ENCODE data around the gene JPH4.

JPH4 gene

GRCh38 chr14:23609001-23609400 lies 30.4 kb upstream of the JPH4 start:
- no peak overlapping the region for H3K4me3 ChIP-seq (ENCODE audit: low read length)
- TF ChIP-seq CTCF (conservative IDR thresholded peaks at IDR 0.05; ENCODE audit: low read depth, low read length), result no peak
- DNase-seq (ENCODE audit: low read depth), result no peak

GRCh38 chr14:23608454-23608853 lies 29.9 kb upstream of the JPH4 start:
- no peak overlapping the region for H3K4me3 ChIP-seq (ENCODE audit: low read length)
- DNase-seq (ENCODE audit: low read depth), result no peak
- TF ChIP-seq CTCF (conservative IDR thresholded peaks at IDR 0.05; ENCODE audit: low read depth, low read length), result no peak

- DNase-seq (ENCODE audit: low read depth), result no peak
- H3K4me3 ChIP-seq (ENCODE audit: low read length), result no peak overlapping the region
- no peak for TF ChIP-seq CTCF (conservative IDR thresholded peaks at IDR 0.05; ENCODE audit: low read depth, low read length)
These were observed 27.5 kb upstream of the JPH4 start for GRCh38 chr14:23605931-23606585.

- no peak for DNase-seq (ENCODE audit: low read depth)
- no peak overlapping the region for H3K4me3 ChIP-seq (ENCODE audit: low read length)
- no peak for TF ChIP-seq CTCF (conservative IDR thresholded peaks at IDR 0.05; ENCODE audit: low read depth, low read length)
These were observed 26.1 kb upstream of the JPH4 start for GRCh38 chr14:23604675-23605170.

- H3K4me3 ChIP-seq (ENCODE audit: low read length), result no peak overlapping the region
- DNase-seq (ENCODE audit: low read depth), result no peak
- no peak for TF ChIP-seq CTCF (conservative IDR thresholded peaks at IDR 0.05; ENCODE audit: low read depth, low read length)
These were observed 25.6 kb upstream of the JPH4 start for GRCh38 chr14:23604148-23604547.

- no peak for TF ChIP-seq CTCF (conservative IDR thresholded peaks at IDR 0.05; ENCODE audit: low read depth, low read length)
- no peak for DNase-seq (ENCODE audit: low read depth)
- no peak overlapping the region for H3K4me3 ChIP-seq (ENCODE audit: low read length)
These were observed 24.5 kb upstream of the JPH4 start for GRCh38 chr14:23603103-23603502.

All from retinal pigment epithelial cell (primary cell).